GM12878 (cell line): ENCODE results near the gene NCF4. TPM values are rescaled to one million over a fixed set of nuclear protein-coding genes. Genes with fewer than 3 reads are reported as not detected.

Experiments
- ATAC-seq: fragments of 200-7000 bp; cut with Tn5 transposase; 3 replicates; pipeline ENCODE4 v1.9.1; 2020; ENCODE audit warnings: mild to moderate bottlenecking, moderate library complexity
- BruUV-seq: library from RNA; stranded (reverse); fragments of 400-500 nt; replicated peaks from 2 replicates; lab custom pipeline; 2021; lab: Mats Ljungman, UMichigan
- CTCF ChIA-PET: fragments of 300-600 bp; sonication (Branson Sonifier 250); formaldehyde crosslinking; extraction: SDS; loops from one replicate; lab custom pipeline; 2021; ENCODE audit warnings: inconsistent platforms; lab: Yijun Ruan, JAX
- POLR2A ChIA-PET: fragments of 350-600 bp; formaldehyde crosslinking; extraction: SDS; loops from one replicate; lab custom pipeline; 2021; ENCODE audit warnings: inconsistent platforms; lab: Charles Lee
- RAD21 ChIA-PET: fragments of 300-600 bp; sonication (Branson Sonifier 250); formaldehyde crosslinking; loops from one replicate; lab custom pipeline; 2023; ENCODE audit warnings: antibody characterized with exemption; ENCODE audit not compliant: unreplicated experiment; lab: Charles Lee
- SMC1A ChIA-PET: fragments of 300-600 bp; sonication (Branson Sonifier 250); formaldehyde crosslinking; loops from one replicate; lab custom pipeline; 2023; ENCODE audit not compliant: unreplicated experiment, uncharacterized antibody; lab: Charles Lee
- DNase-seq: peaks from one replicate; pipeline ENCODE4 v3.0.0-alpha.2; 2011; ENCODE audit warnings: low read depth, low spot score
- FAIRE-seq: peaks from 3 replicates; lab custom pipeline; 2011; peaks lifted over from hg19 to GRCh38; lab: Jason Lieb, UNC
- H2AFZ ChIP-seq: 2 replicates; pipeline ENCODE4 v1.6.0; 2011; ENCODE audit warnings: low read depth, low read length, control low read depth; ENCODE audit not compliant: control insufficient read depth
- H3K27ac ChIP-seq: 2 replicates; pipeline ENCODE4 v1.5.1; 2011; ENCODE audit warnings: control low read depth; ENCODE audit not compliant: control insufficient read depth, insufficient read depth
- H3K27me3 ChIP-seq, 2 experiments: replicated peaks in 1 of 2; 2 replicates each; pipeline versions ENCODE4 v1.6.0 to v1.6.1; 2011; ENCODE audit warnings: low read length in 1 of 2; ENCODE audit not compliant: control insufficient read depth in 2 of 2, insufficient read depth in 2 of 2
- H3K36me3 ChIP-seq, 2 experiments: 2 replicates each; pipeline ENCODE4 v1.5.1; 2011; ENCODE audit warnings: low read length in 1 of 2; ENCODE audit not compliant: control insufficient read depth in 2 of 2, insufficient read depth in 2 of 2
- H3K4me1 ChIP-seq: 2 replicates; pipeline ENCODE4 v1.6.1; 2011; ENCODE audit warnings: mild to moderate bottlenecking, low read length, moderate library complexity, mixed read lengths; ENCODE audit not compliant: control insufficient read depth, insufficient read depth
- H3K4me2 ChIP-seq: 2 replicates; pipeline ENCODE4 v1.6.0; 2011; ENCODE audit warnings: control low read depth; ENCODE audit not compliant: control insufficient read depth, insufficient read depth
- H3K4me3 ChIP-seq: fragments of 200-600 bp; sonication (generic); 2 replicates; pipeline ENCODE4 v1.5.1; 2016
- H3K79me2 ChIP-seq: 2 replicates; pipeline ENCODE4 v1.6.0; 2011; ENCODE audit warnings: low read length; ENCODE audit not compliant: control insufficient read depth, insufficient read depth
- H3K9ac ChIP-seq: 2 replicates; pipeline ENCODE4 v1.8.0; 2011; ENCODE audit warnings: low read length, control low read depth, mixed read lengths; ENCODE audit not compliant: control insufficient read depth, insufficient read depth
- H3K9me3 ChIP-seq: replicated peaks from 3 replicates; pipeline ENCODE4 v1.5.1; 2011; ENCODE audit warnings: mild to moderate bottlenecking, low read length; ENCODE audit not compliant: control insufficient read depth, insufficient read depth
- H4K20me1 ChIP-seq: 2 replicates; pipeline ENCODE4 v1.6.0; 2011; ENCODE audit not compliant: control insufficient read depth, insufficient read depth
- EP300 ChIP-seq, 2 experiments: fragments of 150-350 bp in 1 of 2; IDR thresholded peaks; 2 replicates each; pipeline ENCODE4 v1.6.1; 2011 to 2012; ENCODE audit warnings: low read depth in 2 of 2, low read length in 2 of 2, borderline replicate concordance in 1 of 2, improper control_type of control experiment in 1 of 2, inconsistent platforms in 1 of 2; ENCODE audit not compliant: control insufficient read depth in 1 of 2
- ESRRA ChIP-seq: IDR thresholded peaks from 2 replicates; pipeline ENCODE4 v1.6.1; 2012; ENCODE audit warnings: mild to moderate bottlenecking, low read length, improper control_type of control experiment
- RAD21 ChIP-seq: IDR thresholded peaks from 2 replicates; pipeline ENCODE4 v1.6.1; 2011; ENCODE audit warnings: mild to moderate bottlenecking, low read depth, low read length, moderate library complexity; ENCODE audit not compliant: insufficient read depth
- WGBS: methylation state at CpG from one replicate; pipeline ENCODE4 v1.1.6; 2016; ENCODE audit warnings: low lambda C conversion rate; ENCODE audit not compliant: insufficient replicate concordance, insufficient coverage; ENCODE audit errors: missing lambda C conversion rate; 5-methylcytosine and 5-hydroxymethylcytosine counted together
- in situ Hi-C: fragments of 300-500 bp; cut with MboI; formaldehyde crosslinking; loops from 9 replicates; pipeline ENCODE4 v1.14.3; 2018; ENCODE audit warnings: mixed read lengths
- intact Hi-C: fragments of 100-400 bp; cut with micrococcal nuclease; formaldehyde crosslinking; loops from one replicate; pipeline ENCODE4 v1.14.2; 2022; ENCODE audit not compliant: unreplicated experiment
- polyA plus RNA-seq, 11 experiments: library from polyadenylated mRNA; depleted of rRNA in 4 of 11; unstranded in 6 of 11; stranded (reverse) in 5 of 11; fragments of >200 nt; fragmentation: Nextera tagmentation in 4 of 11; fragmentation: Illumina TruSeq in 1 of 11; extraction: Ambion mirVana in 4 of 11; extraction: Trizol in 1 of 11; gene quantifications; 1 replicate in 1 of 11; 2 replicates in 10 of 11; pipeline versions ENCODE4 v1.2.1 to v1.2.3, GENCODE V29; 2011 to 2016; ENCODE audit warnings: inconsistent platforms in 2 of 11, missing spikeins in 2 of 11, low read depth in 1 of 11
- total RNA-seq, 4 experiments: library from RNA; depleted of rRNA in 3 of 4; stranded (reverse); fragments of >200 nt in 3 of 4; fragmentation: Illumina TruSeq in 1 of 4; extraction: Trizol in 1 of 4; gene quantifications; 2 replicates each; pipeline versions ENCODE4 v1.2.1 to v1.2.3, GENCODE V29; 2013 to 2021

NCF4 gene
- total and polyA plus RNA-seq, 10 of the 15 experiments (the other 5 are each of a cell fraction or from before 2014, with no cell fraction given): 22.9 to 136 (median 72.5) TPM

GRCh38 chr22:36897611-36898010 is 36.8 kb downstream of the NCF4 start (continued):
- TF ChIP-seq ESRRA: no peak

GRCh38 chr22:36898690-36899089 is 37.9 kb downstream of the NCF4 start:
- TF ChIP-seq EP300 (IDR thresholded peaks at IDR 0.05; ENCODE audit: borderline replicate concordance in 1 of 2, control insufficient read depth in 1 of 2, low read depth in 2 of 2, low read length in 2 of 2) (no peak), RAD21 (no peak)
- TF ChIP-seq, all 136 proteins: peak for 0
- Histone ChIP-seq H3K79me2 (no peaks in the 10 kb centered on the region), H3K4me3 (no peak overlapping the region), H3K36me3 (no peaks in the 10 kb centered on the region), H3K4me1 (peaks cover 33% of the 10 kb centered on the region), H3K27me3 (no peaks in the 10 kb centered on the region), H3K9me3 (peaks cover 8% of the 10 kb centered on the region; the same call in 2 of the 3 replicates), H2AFZ (no peak overlapping the region), H4K20me1 (no peaks in the 10 kb centered on the region), H3K4me2 (no peak overlapping the region), H3K27ac (no peak overlapping the region), H3K9ac (no peak overlapping the region)
- intact Hi-C loops (no loop called here), in situ Hi-C loops (no loop called here)
- ChIA-PET POLR2A (interaction anchor here (1.3 to 6.1 kb wide), 3 partner anchors 16 to 39 kb away, joined by 5 to 51 read pairs (median 10); partner anchors contain the start of genes CSF2RB and NCF4), RAD21 (interaction anchor here (0.9 to 6.0 kb wide), 3 partner anchors 39 to 224 kb away, joined by 3 to 78 read pairs (median 4); partner anchors contain the start of gene NCF4), CTCF (interaction anchor here (1.3 to 3.7 kb wide), 6 partner anchors 11 to 79 kb away, joined by 4 to 26 read pairs (median 11); partner anchors contain the start of gene NCF4), SMC1A (interaction anchor here (1.1 to 7.8 kb wide), 9 partner anchors 12 to 43 kb away, joined by 3 to 72 read pairs (median 5); partner anchors contain the start of gene NCF4)
- DNase-seq: no peak
- ATAC-seq: no peak
- 73% methylated on average over 4 of the region's 4 CpGs for WGBS
- BruUV-seq: no TSS peak
- FAIRE-seq: no peak
